OCI-M1 (cell line): Measurements from ENCODE around the gene ADRB1.

Source experiments
- DNase-seq: peaks from one replicate; lab custom pipeline; 2025; lab: John Stamatoyannopoulos, UW

The ADRB1 gene

DNA sequence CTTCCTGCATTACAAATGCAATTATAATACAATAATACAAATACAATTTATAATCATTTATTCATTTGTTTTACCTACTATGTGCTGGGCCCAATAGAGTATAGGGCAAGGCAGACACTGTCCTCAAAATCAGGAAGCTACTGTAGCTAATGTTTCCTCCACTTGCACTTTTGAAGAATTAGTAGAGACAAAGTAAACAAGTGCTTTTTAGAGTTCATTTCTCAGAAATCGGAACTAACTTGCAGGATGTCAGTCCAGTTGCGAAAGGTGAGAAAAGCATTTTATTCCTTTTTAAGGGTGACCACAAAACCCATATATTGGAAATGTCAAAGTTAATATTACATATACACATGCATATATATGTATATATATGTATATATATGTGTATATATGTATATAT is 14.2 kb downstream of the ADRB1 start:
- DNase-seq, result no peak

DNA sequence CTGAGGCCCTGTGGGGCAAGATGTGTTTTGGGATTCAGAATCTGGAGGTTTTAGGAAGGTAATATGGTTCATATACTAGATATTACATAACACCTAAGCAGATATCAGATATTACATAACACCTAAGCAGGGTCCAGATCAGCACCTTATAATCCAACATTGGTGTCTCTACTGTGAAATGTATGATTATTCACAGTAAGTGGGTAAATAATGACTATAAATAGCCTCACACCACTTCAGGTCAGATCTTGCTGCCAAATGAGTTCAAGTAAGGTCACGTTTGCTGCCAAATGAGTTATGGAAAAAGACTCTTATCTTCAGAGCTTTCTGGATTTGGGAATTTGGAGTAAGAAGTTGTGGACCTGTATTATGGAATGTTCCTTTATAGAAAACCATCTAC is 14.6 kb downstream of the ADRB1 start:
- no peak for DNase-seq

- no peak for DNase-seq
These were observed 15.9 kb downstream of the ADRB1 start for GRCh38 chr10:114059561-114059960.

DNA sequence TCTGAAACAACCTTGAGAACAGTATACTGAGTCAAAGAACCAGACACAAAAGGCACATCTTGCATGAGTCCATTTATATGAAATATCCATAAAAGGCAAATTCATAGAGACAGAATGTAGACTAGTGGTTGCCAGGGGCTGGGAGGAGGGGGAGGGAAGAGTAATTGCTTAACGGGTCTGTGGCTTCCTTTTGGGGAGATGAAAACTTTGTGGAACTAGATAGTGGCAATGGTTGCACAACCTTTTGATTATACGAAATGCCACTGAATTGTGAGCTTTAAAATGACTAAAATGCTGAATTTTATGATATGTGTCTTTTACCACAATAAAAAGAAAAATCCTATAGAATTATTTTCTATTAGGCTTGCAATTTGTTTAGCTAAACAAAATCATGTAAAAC is 16.8 kb downstream of the ADRB1 start:
- peak; percentile 89 for DNase-seq

DNA sequence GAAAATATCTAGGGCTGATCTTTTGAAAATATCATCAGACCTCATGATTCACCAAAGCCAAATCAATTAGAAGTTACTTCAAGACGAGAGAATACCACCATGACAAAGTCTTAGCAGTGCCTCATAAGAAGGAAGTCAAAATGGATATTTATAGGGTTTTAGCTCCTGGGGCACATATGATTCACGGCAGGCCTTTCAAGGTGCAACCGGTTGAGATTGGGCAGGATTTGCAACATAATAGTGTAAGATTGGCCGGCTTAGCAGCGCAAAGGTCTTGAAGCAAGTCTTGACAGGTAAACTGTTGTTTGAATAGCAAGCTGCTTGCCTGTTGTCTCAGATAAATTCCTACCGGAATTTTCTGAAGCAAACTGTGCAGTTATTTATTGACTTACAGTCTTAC is 17.5 kb downstream of the ADRB1 start:
- no peak for DNase-seq

- no peak for DNase-seq
These were observed 18.1 kb downstream of the ADRB1 start for GRCh38 chr10:114061789-114062188.

DNA sequence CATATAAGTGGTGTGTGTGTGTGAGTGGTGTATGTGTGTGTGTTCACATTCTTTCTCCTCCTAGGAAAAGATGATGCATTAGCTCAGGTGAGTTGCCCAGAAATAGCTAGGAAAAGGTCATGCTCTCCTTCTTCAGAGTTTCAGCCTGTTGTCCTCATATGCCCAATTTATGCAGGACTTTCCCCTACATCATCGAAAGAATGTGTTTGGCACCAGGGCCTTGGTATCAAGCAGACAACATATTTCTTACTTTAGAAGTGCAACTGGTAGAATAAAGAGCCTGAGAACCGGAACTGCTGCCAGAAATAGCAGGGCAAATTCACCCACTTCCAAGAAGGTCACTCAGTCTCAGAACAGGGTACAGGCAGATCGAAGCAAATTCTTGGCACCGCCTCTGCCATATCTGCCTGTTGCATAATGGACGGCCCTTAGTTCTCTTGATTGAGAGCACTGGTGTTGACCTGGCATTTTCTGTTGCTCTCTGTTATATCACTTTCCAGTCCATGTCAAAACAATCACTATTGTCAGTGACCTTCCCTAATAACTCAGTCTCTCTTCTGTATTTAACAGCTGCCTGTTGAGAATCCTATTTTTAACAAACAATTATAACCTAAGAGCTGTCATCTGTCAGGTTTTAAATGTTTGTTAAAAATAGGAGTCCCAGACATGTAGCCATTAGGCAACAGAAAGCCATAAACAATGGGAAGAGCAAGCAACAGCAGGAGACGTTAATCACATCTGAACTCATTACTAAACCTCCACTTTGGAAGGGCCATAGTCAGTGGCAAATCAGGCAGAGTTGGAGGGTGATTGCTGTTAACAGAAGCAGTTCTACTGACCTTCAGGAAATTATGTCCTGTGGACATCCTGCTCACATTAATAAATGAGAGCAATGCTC is 20.7 kb downstream of the ADRB1 start:
- no peak for DNase-seq

DNA sequence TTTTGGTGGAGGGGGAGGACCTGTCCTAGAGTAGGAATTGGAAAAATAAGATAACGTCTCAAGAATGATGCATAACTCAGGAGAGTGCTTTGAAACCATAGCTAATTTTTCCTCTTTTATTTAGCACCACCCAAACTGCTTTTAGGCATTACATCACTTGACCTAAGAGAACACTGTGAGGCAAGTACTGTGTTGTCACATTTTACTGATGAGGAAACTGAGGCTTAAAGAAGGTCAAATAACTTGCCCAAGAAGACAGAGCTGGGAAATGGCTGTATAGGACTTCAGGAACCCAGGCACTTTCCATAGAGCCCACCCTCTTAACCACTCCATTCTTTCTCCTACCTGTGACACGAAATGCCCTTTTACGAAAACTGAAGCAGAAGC is 21.4 kb downstream of the ADRB1 start:
- DNase-seq, result no peak

GRCh38 chr10:114068054-114068707 is 24.5 kb downstream of the ADRB1 start:
- peak; percentile 57 for DNase-seq

GRCh38 chr10:114070710-114071109 is 27.0 kb downstream of the ADRB1 start:
- DNase-seq, result no peak

- no peak for DNase-seq
These were observed 27.5 kb downstream of the ADRB1 start for GRCh38 chr10:114071178-114071577.

DNA sequence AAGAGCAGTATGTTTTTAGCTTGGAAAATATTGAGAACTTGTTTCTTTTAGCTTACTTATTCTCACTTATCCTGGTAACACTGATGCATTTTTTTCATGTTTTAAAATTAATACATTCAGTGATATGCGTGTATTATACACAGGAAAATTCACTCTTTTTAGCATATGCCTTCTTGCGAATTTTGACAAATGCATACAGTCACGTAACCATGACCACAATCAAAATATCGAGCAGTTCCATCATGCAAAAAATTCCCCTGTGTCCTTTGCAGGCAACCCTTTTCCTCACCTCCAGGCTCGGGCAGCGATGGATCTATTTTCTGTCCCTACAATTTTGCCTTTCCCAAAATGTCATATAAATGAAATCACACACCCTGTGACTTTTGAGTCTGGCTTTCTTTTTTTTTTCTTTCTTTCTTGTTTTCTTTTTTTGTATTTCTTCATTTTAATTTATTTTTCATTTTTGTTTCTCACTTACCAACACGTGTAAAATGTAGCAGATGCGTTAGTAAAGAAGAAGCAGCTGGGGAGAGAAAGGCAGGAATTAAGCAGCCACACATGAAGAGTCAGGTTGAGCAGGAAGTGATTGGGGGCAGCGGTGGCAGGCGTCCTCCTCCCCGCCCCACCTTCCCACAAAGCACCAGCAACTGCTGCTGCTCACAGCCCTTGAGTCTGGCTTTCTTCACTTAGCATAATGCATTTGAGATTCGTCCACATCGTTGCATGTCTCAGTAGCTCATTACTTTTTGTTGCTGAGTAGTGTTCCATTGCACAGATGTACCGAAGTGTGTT is 29.9 kb downstream of the ADRB1 start:
- DNase-seq, result no peak

GRCh38 chr10:114075093-114075492 is 31.4 kb downstream of the ADRB1 start:
- no peak for DNase-seq

DNA sequence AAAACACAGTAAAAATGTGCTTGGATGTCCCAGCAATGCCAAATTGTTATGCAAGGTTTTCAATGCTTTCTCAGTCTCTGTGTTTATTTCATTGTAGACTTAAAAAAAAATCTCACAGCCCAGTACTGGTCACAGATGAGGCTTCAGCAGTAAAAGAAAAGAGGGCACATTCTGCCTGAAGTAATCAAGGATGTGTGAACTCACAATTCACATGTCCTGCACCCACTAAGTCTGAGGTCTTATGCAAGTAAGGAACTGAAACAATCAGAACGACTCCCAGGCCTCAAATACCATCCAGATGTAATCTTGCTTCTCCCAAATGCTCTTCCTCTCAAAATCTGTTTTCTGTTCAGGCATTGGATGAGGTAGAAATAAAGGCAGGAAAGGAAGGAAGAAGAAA is 33.7 kb downstream of the ADRB1 start:
- no peak for DNase-seq

DNA sequence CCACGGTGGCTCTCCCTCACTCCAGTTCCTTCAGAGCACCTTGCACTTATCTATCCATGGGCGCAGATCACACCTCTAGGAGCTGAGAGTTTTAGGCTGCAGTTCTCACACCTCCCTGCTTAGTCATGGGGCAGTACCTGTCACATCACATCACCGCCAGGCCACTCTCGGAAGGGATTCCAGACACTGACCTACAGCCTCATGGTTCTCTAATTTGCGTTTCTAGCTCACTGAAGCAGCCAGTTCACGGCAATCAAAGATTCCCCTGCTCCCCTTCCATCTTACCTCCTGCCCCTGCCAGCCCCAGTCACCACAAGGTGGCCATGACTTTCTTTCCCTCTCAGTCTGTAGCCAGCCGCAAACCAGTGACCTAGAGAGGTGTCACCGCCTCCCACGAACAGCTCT is 34.2 kb downstream of the ADRB1 start:
- no peak for DNase-seq

GRCh38 chr10:114078346-114078745 is 34.7 kb downstream of the ADRB1 start:
- DNase-seq, result no peak

DNA sequence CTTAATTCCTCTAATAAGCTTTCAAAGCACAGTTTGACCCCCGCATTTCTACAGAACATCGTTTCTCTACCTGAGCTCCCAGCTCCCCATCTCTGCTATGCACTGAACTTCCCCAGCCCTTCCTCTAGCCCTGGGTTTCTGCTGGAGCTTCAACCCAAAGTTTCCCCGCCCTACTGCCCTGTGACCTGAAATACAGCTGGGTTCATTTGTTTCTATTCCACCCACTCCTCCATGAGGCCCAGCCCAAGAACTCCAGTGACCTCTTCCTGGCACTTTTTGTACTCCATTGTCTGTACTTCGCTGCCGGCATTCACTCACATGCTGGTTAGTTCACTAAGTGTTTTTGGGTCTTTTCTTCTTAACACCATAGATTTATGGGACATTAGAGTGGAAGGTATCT is 35.8 kb downstream of the ADRB1 start:
- DNase-seq, result no peak

DNA sequence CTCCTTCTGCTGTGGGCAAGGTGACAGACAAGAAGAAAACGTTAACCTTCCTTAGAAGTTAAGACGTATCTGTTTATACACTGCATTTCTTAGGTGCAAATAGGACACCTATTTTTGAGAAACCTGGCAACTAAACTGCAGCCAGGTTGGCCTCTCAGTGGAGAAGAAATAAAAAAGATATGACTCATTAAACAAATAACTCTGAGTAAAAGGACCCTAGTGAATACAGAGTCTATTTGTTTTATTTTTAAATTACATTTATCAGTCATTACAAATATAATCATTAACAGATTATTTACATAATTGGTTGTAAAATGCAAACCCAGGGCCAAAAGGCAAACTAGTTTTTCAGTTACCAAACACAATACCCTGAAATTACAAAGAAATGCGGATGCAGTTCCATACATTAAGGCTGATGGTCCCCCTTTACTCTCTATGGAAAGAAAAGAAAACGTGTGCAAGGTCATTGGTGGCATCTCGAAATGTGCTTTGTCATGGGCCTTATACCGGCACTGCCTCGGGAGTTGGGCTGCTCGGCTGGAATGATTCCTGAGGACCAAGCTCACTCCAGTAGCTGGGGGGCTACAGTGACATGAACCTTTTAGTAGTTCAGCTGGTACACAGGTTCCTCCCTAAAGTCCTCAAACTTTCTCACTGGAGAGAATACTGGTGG is 38.4 kb downstream of the ADRB1 start:
- DNase-seq, result no peak

DNA sequence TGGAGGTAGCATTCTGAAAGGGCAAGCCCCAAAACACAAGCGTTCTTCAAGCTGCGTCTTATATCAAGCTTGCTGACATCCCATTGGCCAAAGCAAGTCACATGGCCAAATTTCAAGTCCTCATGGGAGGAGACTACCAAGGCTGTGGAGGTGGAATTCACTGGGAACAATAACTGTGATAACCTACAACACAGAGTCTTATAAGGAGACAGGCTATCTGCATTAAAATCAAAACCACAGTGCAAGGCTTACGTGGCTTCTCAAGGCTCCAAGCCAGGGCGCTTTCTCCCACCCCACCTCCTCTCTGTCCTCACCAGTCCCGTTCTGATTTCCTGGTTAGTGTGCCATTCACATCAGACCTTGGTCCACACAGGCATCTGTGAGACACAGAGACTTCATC is 39.4 kb downstream of the ADRB1 start:
- no peak for DNase-seq

DNA sequence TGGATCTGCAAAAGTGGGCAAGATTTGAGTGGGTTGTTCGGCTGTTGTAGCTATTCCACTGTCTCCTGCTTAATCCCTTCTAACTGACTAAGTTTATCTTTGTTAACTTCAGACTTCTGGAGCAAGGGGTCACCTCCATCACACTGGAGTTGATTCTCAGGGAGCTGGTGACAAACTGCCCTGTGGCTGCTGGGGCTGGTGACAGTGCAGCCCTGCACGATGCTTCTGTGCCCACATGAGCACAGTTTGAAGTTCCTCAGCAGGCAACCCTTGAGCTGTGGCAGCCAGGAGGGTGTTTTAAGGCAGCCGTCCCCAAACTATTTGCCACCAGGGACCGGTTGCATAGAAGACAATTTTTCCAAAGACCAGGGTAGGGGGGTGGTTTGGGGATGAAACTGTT is 40.5 kb downstream of the ADRB1 start:
- no peak for DNase-seq

- peak; percentile 35 for DNase-seq
These were observed 43.6 kb downstream of the ADRB1 start for GRCh38 chr10:114087255-114087654.

GRCh38 chr10:114087655-114088054 is 44.0 kb downstream of the ADRB1 start:
- peak; percentile 13 for DNase-seq
